ENCODE measurements around the gene LMX1A.

DNA sequence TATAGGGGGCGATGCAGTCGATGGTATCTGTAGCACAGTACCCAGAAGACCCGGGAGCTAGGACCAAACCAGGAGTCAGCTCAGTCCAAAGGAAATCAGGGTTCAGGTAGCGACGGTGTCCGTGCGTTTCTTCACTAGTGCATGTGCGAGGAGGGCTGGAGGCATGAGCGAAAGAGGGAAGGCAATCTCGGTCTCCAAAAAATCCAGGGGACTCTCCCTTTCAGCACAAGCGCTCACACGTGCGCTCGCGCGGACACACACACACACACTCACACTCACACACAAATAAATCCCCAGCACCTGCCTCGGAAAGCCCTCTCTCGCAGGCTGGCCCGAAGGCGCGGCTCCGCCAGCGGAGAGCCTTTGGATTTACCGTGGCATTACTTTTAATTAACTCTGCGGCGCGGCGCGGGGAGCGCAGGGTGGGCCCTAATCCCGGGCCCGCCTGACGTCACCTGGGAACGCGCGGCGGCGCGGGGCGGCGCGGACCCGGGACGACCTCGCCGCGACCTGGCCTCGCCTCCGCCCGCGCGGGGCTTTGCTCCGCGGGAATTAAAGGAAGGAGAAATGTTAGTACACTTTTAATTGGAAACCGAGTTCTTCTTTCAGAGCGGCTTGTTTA, 121.2 kb downstream of the LMX1A start:
- no peak for TF ChIP-seq EP300 (conservative IDR thresholded peaks at IDR 0.05; ENCODE audit: poor library complexity, severe bottlenecking)
- TF ChIP-seq, protein P1, sequence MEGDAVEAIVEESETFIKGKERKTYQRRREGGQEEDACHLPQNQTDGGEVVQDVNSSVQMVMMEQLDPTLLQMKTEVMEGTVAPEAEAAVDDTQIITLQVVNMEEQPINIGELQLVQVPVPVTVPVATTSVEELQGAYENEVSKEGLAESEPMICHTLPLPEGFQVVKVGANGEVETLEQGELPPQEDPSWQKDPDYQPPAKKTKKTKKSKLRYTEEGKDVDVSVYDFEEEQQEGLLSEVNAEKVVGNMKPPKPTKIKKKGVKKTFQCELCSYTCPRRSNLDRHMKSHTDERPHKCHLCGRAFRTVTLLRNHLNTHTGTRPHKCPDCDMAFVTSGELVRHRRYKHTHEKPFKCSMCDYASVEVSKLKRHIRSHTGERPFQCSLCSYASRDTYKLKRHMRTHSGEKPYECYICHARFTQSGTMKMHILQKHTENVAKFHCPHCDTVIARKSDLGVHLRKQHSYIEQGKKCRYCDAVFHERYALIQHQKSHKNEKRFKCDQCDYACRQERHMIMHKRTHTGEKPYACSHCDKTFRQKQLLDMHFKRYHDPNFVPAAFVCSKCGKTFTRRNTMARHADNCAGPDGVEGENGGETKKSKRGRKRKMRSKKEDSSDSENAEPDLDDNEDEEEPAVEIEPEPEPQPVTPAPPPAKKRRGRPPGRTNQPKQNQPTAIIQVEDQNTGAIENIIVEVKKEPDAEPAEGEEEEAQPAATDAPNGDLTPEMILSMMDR (IDR thresholded peaks at IDR 0.05; ENCODE audit: poor library complexity, severe bottlenecking), result no peak
- TF ChIP-seq SMC3 (conservative IDR thresholded peaks at IDR 0.05; ENCODE audit: poor library complexity), result no peak
- TF ChIP-seq, protein P2, sequence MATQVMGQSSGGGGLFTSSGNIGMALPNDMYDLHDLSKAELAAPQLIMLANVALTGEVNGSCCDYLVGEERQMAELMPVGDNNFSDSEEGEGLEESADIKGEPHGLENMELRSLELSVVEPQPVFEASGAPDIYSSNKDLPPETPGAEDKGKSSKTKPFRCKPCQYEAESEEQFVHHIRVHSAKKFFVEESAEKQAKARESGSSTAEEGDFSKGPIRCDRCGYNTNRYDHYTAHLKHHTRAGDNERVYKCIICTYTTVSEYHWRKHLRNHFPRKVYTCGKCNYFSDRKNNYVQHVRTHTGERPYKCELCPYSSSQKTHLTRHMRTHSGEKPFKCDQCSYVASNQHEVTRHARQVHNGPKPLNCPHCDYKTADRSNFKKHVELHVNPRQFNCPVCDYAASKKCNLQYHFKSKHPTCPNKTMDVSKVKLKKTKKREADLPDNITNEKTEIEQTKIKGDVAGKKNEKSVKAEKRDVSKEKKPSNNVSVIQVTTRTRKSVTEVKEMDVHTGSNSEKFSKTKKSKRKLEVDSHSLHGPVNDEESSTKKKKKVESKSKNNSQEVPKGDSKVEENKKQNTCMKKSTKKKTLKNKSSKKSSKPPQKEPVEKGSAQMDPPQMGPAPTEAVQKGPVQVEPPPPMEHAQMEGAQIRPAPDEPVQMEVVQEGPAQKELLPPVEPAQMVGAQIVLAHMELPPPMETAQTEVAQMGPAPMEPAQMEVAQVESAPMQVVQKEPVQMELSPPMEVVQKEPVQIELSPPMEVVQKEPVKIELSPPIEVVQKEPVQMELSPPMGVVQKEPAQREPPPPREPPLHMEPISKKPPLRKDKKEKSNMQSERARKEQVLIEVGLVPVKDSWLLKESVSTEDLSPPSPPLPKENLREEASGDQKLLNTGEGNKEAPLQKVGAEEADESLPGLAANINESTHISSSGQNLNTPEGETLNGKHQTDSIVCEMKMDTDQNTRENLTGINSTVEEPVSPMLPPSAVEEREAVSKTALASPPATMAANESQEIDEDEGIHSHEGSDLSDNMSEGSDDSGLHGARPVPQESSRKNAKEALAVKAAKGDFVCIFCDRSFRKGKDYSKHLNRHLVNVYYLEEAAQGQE (IDR thresholded peaks at IDR 0.05; ENCODE audit: borderline replicate concordance), result no peak
- peak; percentile 49 for TF ChIP-seq MXI1 (conservative IDR thresholded peaks at IDR 0.05; ENCODE audit: poor library complexity, severe bottlenecking)
- TF ChIP-seq POLR2AphosphoS5 (IDR thresholded peaks at IDR 0.05), result no peak
- no peak for TF ChIP-seq TAF1 (IDR thresholded peaks at IDR 0.05; ENCODE audit: low read depth)
- TF ChIP-seq EZH2 (IDR thresholded peaks at IDR 0.05; ENCODE audit: borderline replicate concordance, insufficient read depth, low read length, poor library complexity, severe bottlenecking), result no peak

All from neural cell (in vitro differentiated cells).